Mesendoderm (in vitro differentiated cells): ENCODE measurements around the gene EDN2.
A peak's percentile ranks its signal among the peaks of the same experiment; 100 is the strongest.

ENCODE experiments used
- DNase-seq: peaks from one replicate; pipeline ENCODE4 v3.0.0; 2013
- H2AK5ac ChIP-seq: 2 replicates; pipeline ENCODE4 v1.6.1; 2013; ENCODE audit warnings: low read length, inconsistent platforms
- H2BK120ac ChIP-seq: 2 replicates; pipeline ENCODE4 v1.6.1; 2013; ENCODE audit warnings: low read depth, mild to moderate bottlenecking, low read length, moderate library complexity, mixed read lengths
- H2BK15ac ChIP-seq: replicated peaks from 2 replicates; pipeline ENCODE4 v1.6.1; 2013; ENCODE audit warnings: low read depth, mild to moderate bottlenecking, moderate library complexity
- H2BK5ac ChIP-seq: 2 replicates; pipeline ENCODE4 v1.6.1; 2013; ENCODE audit warnings: low read length, inconsistent platforms
- H3K18ac ChIP-seq: 2 replicates; pipeline ENCODE4 v1.6.1; 2013; ENCODE audit warnings: mild to moderate bottlenecking, low read length, mixed read lengths
- H3K23ac ChIP-seq: one replicate; pipeline ENCODE4 v1.6.1; 2013; ENCODE audit warnings: low read length
- H3K27ac ChIP-seq: 2 replicates; pipeline ENCODE4 v1.5.1; 2013; ENCODE audit warnings: low read depth, mild to moderate bottlenecking, inconsistent platforms, low read length, moderate library complexity
- H3K27me3 ChIP-seq: 2 replicates; pipeline ENCODE4 v1.6.1; 2013; ENCODE audit warnings: low read length, control low read depth, mild to moderate bottlenecking, inconsistent platforms; ENCODE audit not compliant: insufficient read depth, poor library complexity
- H3K36me3 ChIP-seq: 2 replicates; pipeline ENCODE4 v1.6.1; 2013; ENCODE audit warnings: low read length, inconsistent platforms; ENCODE audit not compliant: control insufficient read depth, insufficient read depth
- H3K4ac ChIP-seq: one replicate; pipeline ENCODE4 v1.6.1; 2013; ENCODE audit warnings: low read depth, mild to moderate bottlenecking, low read length, moderate library complexity
- H3K4me1 ChIP-seq: 2 replicates; pipeline ENCODE4 v1.6.1; 2013; ENCODE audit warnings: low read depth, low read length, inconsistent platforms; ENCODE audit not compliant: control insufficient read depth
- H3K4me2 ChIP-seq: 2 replicates; pipeline ENCODE4 v1.6.1; 2013; ENCODE audit warnings: low read length
- H3K4me3 ChIP-seq: 2 replicates; pipeline ENCODE4 v1.5.1; 2013; ENCODE audit warnings: mild to moderate bottlenecking, low read length
- H3K56ac ChIP-seq: one replicate; pipeline ENCODE4 v1.6.1; 2013; ENCODE audit warnings: low read length
- H3K79me1 ChIP-seq: 2 replicates; pipeline ENCODE4 v1.6.1; 2013; ENCODE audit warnings: low read length, inconsistent platforms
- H3K79me2 ChIP-seq: 2 replicates; pipeline ENCODE4 v1.6.1; 2013; ENCODE audit warnings: mild to moderate bottlenecking, low read length; ENCODE audit not compliant: control insufficient read depth, insufficient read depth
- H3K9ac ChIP-seq: 2 replicates; pipeline ENCODE4 v1.6.1; 2013; ENCODE audit warnings: low read length, inconsistent platforms
- H4K5ac ChIP-seq: one replicate; pipeline ENCODE4 v1.6.1; 2013; ENCODE audit warnings: low read length
- H4K8ac ChIP-seq: one replicate; pipeline ENCODE4 v1.6.1; 2013; ENCODE audit warnings: low read depth, mild to moderate bottlenecking, control low read depth, low read length, moderate library complexity
- WGBS: extraction: QIAGEN DNeasy Blood & Tissue Kit; methylation state at CpG from one replicate; pipeline ENCODE4 v1.1.7; 2013; ENCODE audit warnings: low lambda C conversion rate, missing lambda C conversion rate; ENCODE audit not compliant: insufficient coverage; ENCODE audit errors: extremely low coverage; 5-methylcytosine and 5-hydroxymethylcytosine counted together

Gene EDN2

DNA sequence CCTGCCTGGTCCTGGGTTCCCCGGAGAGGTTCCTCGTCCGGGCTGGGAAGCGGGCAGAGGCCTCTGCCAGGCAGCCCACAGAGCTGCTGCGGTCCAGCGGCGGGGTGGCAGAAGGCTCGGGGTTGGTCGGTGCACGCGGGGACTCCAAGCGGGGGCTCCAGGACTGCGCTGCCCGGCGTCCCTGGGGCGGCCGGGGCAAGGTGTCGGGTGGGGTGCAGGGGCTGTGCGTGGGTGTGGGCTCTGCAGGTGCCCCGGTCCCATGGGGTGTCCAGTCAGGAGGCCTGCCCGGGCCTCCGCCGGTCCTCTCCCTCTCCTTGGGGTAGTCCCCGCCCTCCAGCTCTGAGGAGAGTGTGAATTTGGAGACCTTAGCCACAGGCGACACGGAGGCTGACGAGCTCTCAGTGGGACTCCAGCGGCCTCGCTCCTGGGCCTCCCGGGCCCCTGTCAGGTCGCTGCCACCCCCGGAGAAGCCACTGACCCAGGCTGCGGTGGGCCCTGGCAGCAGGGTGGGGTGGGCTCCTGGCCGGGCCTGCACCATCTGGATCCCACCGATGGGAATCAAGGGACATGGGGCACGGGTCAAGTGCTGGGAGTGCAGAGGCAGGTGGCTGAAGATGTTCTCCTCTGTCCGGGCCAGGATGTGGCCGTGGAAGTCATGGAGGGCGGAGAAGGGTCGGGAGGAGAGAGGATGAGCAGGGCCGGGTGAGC, 26.2 kb upstream of the EDN2 start:
- WGBS, result no CpG with 5 or more reads among the region's 41 CpGs
- no peaks in the 10 kb centered on the region for H3K79me1 ChIP-seq
- no peaks in the 10 kb centered on the region for H3K36me3 ChIP-seq
- DNase-seq, result no peak
- no peaks in the 10 kb centered on the region for H3K79me2 ChIP-seq
- no peak overlapping the region for H3K4me2 ChIP-seq
- H3K23ac ChIP-seq, result no peak overlapping the region
- no peak overlapping the region for H2BK5ac ChIP-seq
- no peak overlapping the region for H2BK15ac ChIP-seq
- H3K27ac ChIP-seq, result no peak overlapping the region
- peaks cover 1% of the 10 kb centered on the region for H3K4me1 ChIP-seq
- no peak overlapping the region for H3K4me3 ChIP-seq
- H4K8ac ChIP-seq, result no peak overlapping the region
- H3K27me3 ChIP-seq, result no peaks in the 10 kb centered on the region
- H3K18ac ChIP-seq, result no peak overlapping the region
- no peak overlapping the region for H4K5ac ChIP-seq
- H3K56ac ChIP-seq, result no peak overlapping the region
- H2AK5ac ChIP-seq, result no peak overlapping the region
- no peak overlapping the region for H2BK120ac ChIP-seq
- no peak overlapping the region for H3K9ac ChIP-seq
- no peak overlapping the region for H3K4ac ChIP-seq

DNA sequence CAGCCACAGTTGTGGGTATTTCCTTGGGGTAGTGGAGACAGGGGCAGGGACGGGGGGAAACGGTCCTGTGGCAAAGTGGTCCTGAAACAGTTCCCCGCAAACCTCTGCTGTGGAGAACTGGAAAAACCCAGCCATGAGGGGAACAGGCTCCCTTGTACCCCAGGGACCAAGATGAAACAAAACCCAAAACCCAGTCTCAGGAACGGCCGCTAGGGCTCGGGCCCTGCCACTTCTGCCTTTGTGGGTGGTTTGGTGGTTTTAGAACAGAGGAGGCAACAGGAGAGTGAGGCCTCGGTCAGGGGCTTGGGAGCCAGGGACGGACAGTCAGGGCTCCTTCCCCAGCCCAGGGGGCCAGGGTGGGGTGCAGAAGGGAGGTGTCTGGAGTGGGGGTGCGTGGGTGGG, 24.8 kb upstream of the EDN2 start:
- H3K79me1 ChIP-seq, result no peaks in the 10 kb centered on the region
- no peak overlapping the region for H2BK15ac ChIP-seq
- no peak overlapping the region for H3K4me2 ChIP-seq
- no peak overlapping the region for H3K18ac ChIP-seq
- no peak overlapping the region for H3K23ac ChIP-seq
- no CpG with 5 or more reads among the region's 9 CpGs for WGBS
- H3K4ac ChIP-seq, result no peak overlapping the region
- H3K56ac ChIP-seq, result peak overlapping the region; percentile 19
- DNase-seq, result no peak
- H3K36me3 ChIP-seq, result no peaks in the 10 kb centered on the region
- no peak overlapping the region for H4K8ac ChIP-seq
- no peaks in the 10 kb centered on the region for H3K79me2 ChIP-seq
- H3K27ac ChIP-seq, result no peak overlapping the region
- no peaks in the 10 kb centered on the region for H3K4me1 ChIP-seq
- H3K27me3 ChIP-seq, result no peaks in the 10 kb centered on the region
- no peak overlapping the region for H2BK120ac ChIP-seq
- no peak overlapping the region for H3K9ac ChIP-seq
- no peak overlapping the region for H4K5ac ChIP-seq
- H2AK5ac ChIP-seq, result no peak overlapping the region
- no peak overlapping the region for H3K4me3 ChIP-seq
- no peak overlapping the region for H2BK5ac ChIP-seq

DNA sequence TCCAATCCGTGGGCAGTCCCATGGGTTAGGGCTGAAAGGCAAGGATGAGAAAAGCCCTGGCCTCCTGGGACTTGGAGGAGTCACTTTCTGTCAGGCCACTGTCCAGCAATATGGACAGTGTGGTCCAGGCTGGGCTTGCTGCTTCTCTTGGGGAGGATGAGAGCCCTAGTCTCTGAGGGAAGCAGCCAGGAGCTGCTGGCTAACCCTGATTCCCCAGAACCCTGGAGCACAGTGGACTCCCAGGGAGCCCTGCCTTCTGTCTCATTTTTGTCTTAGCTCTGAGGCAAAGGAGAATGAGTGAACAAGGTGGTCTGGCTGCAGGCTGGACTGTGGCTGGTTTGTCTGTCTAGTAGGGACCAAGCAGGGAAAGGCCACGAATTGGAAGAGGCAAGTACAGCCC, 23.8 kb upstream of the EDN2 start:
- H2BK120ac ChIP-seq, result no peak overlapping the region
- no peak overlapping the region for H4K8ac ChIP-seq
- H3K4me2 ChIP-seq, result no peak overlapping the region
- H2BK5ac ChIP-seq, result no peak overlapping the region
- H3K4me3 ChIP-seq, result no peak overlapping the region
- no peak overlapping the region for H3K18ac ChIP-seq
- no peak overlapping the region for H2BK15ac ChIP-seq
- WGBS, result no CpG with 5 or more reads among the region's 2 CpGs
- H3K36me3 ChIP-seq, result no peaks in the 10 kb centered on the region
- H3K4me1 ChIP-seq, result no peaks in the 10 kb centered on the region
- H3K79me2 ChIP-seq, result no peaks in the 10 kb centered on the region
- H3K56ac ChIP-seq, result no peak overlapping the region
- H3K27me3 ChIP-seq, result no peaks in the 10 kb centered on the region
- H3K9ac ChIP-seq, result no peak overlapping the region
- H3K79me1 ChIP-seq, result no peaks in the 10 kb centered on the region
- H3K23ac ChIP-seq, result no peak overlapping the region
- no peak overlapping the region for H3K27ac ChIP-seq
- H3K4ac ChIP-seq, result no peak overlapping the region
- DNase-seq, result no peak
- no peak overlapping the region for H2AK5ac ChIP-seq
- H4K5ac ChIP-seq, result no peak overlapping the region

DNA sequence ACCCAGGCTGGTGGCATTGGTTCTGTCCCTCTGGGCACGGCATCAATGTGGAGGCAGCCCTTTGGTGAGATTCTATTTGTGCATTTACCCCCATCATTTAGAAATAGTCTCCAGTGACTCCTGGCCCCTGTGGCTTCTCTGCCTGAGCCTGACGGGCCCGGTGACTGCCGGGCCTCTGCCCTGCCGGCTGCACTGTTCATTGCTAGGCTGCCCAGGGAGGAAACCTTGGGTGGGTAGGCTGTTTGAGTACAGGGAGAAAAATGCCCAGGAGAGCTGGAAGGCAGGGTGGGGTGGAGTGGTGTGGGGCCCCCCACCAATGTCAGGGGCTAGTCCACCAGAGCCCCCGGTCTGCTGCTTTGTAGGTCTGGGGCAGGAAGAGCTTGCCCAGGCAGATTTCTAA, 23.4 kb upstream of the EDN2 start:
- Histone ChIP-seq H4K5ac (no peak overlapping the region), H3K18ac (no peak overlapping the region), H3K4me2 (no peak overlapping the region), H3K79me2 (no peaks in the 10 kb centered on the region), H2AK5ac (no peak overlapping the region), H2BK120ac (no peak overlapping the region), H3K27me3 (no peaks in the 10 kb centered on the region), H2BK5ac (no peak overlapping the region), H3K27ac (no peak overlapping the region), H4K8ac (no peak overlapping the region), H3K4me1 (no peaks in the 10 kb centered on the region), H3K23ac (no peak overlapping the region), H3K36me3 (no peaks in the 10 kb centered on the region), H3K4me3 (no peak overlapping the region), H3K9ac (no peak overlapping the region), H3K4ac (no peak overlapping the region), H2BK15ac (no peak overlapping the region), H3K79me1 (no peaks in the 10 kb centered on the region), H3K56ac (no peak overlapping the region)
- no peak for DNase-seq
- no CpG with 5 or more reads among the region's 6 CpGs for WGBS

DNA sequence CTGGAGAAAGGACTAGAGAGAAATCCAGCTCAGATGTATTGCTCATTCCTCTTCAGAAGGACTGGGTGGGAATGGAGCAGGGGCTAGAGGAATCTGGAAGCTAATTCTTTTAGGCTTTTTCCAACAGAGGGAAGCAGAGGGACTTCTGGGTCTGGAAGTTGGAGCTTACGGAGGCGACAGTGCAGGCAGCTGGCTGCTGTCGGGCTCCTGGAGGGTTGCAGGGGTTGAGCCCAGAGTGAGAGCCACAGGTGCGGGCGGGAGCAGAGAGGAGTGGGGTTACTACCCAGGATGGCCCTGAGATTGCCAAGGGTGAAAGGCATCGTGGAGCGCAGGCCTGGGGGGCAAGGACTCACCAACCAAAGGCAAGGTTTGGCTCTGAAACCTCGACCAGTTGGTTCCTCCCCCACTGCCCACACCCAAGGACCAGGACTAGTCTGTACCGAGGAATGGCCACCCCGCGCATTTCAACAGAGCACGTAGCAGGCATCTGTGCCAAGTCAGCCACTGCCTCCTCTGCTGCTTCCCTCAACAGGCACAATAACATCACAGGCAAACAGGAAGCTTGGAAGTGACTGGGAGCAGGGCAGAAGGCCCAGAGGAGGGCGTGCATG, 22.7 kb upstream of the EDN2 start:
- H3K4me3 ChIP-seq, result no peak overlapping the region
- H4K8ac ChIP-seq, result no peak overlapping the region
- no peaks in the 10 kb centered on the region for H3K79me2 ChIP-seq
- no peak overlapping the region for H2BK5ac ChIP-seq
- H2BK120ac ChIP-seq, result no peak overlapping the region
- no peak overlapping the region for H3K4ac ChIP-seq
- no peak overlapping the region for H2AK5ac ChIP-seq
- H3K4me1 ChIP-seq, result no peaks in the 10 kb centered on the region
- no peak overlapping the region for H3K27ac ChIP-seq
- no peak overlapping the region for H3K4me2 ChIP-seq
- H4K5ac ChIP-seq, result no peak overlapping the region
- H3K27me3 ChIP-seq, result no peaks in the 10 kb centered on the region
- no CpG with 5 or more reads among the region's 13 CpGs for WGBS
- no peak for DNase-seq
- no peak overlapping the region for H3K23ac ChIP-seq
- H3K36me3 ChIP-seq, result no peaks in the 10 kb centered on the region
- peak overlapping the region; percentile 45 for H3K56ac ChIP-seq
- no peak overlapping the region for H2BK15ac ChIP-seq
- no peak overlapping the region for H3K18ac ChIP-seq
- H3K79me1 ChIP-seq, result no peaks in the 10 kb centered on the region
- H3K9ac ChIP-seq, result no peak overlapping the region
